Heart left ventricle (tissue), 13 donors: ENCODE measurements around the gene GLT6D1.

Experiments
- CTCF ChIP-seq, 12 donors: fragments of 200-600 bp; sonication (generic) in 4 of 12; IDR thresholded peaks; one replicate each; pipeline versions ENCODE4 v1.5.0 to v1.8.0; 2018 to 2022; ENCODE audit warnings: antibody characterized with exemption in 12 of 12, mild to moderate bottlenecking in 5 of 12
- POLR2A ChIP-seq, 2 donors: fragments of 450-650 bp; IDR thresholded peaks; one replicate each; pipeline ENCODE4 v1.6.1; 2017; ENCODE audit warnings: antibody characterized with exemption in 2 of 2, mild to moderate bottlenecking in 2 of 2, moderate library complexity in 2 of 2
- donor health status: ischemic (EF 13 %, LVEDD 7.1; RV severe dilation, severe dysfunction).
- donor health status: DM: no; HTN: yes; CAD: no.
- donor health status: DM: no; HTN: no; CAD: no.
- donor health status: ischemic (EF 25% LVEDD 6.9; RV normal size, moderate dysfunction).
- donor health status: ischemic (EF 25% LVEDD 5.7; RV mildly dilated, moderate dysfunction).
- donor health status: ischemic (EF 35%, LVEDD 5.7; RV mildly dilated, moderate dysfunction).
- donor health status: nonischemic (EF 11% LVEDD 7.7; RV severe dilation, severe dysfunction).
- donor health status: DM: yes; HTN: yes; CAD: no.
- donor health status: PGD.
- donor health status: ischemic (EF 29% LVEDD 5.4; RV normal size, mild dysfunction).
- donor health status: nonischemic (EF 23%, LVEDD 6.1; RV moderate dilation, normal function).

GRCh38 chr9:135605238-135605781 lies 34.0 kb downstream of the GLT6D1 start:
- TF ChIP-seq CTCF (IDR thresholded peaks at IDR 0.05) = no peak
- no peak for TF ChIP-seq POLR2A (IDR thresholded peaks at IDR 0.05)
